HuH-7 (cell line): ENCODE results near the gene IST1.
A peak's percentile ranks its signal among the peaks of the same experiment; 100 is the strongest.

Source experiments
- DNase-seq: peaks from one replicate; pipeline ENCODE4 v3.0.0; 2011; ENCODE audit warnings: low spot score

IST1 gene

DNA sequence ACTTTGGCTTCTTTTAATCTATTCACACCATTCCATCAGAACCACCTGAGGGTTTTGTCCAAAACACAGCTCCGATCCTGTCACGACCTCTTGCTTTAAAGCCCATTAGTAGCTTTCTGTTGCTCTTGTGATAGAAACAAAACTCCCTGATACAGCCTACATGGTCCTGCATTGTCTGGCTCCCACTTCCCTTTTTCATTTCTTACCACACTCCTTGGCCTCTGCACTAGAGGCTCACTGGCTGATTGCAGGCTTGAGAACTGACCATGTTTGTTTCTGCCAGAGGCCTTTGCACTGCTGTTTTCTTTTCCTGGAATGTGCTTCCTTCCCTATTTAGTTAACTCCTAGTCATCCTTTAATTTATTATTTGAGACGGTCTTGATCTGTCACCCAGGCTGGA lies 23.7 kb downstream of the IST1 start:
- no peak for DNase-seq

DNA sequence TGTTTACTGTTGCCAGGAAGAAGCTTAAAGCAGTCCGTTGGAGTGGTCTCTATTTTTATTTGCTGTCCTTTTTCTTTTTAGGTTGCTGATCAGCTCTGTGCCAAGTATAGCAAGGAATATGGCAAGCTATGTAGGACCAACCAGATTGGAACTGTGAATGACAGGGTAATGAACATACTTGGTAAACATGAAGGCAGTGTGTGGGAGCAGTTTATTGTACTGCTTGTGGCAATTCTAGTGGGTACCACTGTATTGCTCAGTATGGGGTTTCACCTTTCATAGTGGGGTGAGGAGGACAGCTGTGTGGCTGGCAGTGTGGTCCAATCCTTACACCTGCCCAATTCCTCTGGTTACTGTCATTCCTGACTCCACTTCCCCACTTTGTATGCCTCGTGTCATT lies 25.3 kb downstream of the IST1 start:
- no peak for DNase-seq

DNA sequence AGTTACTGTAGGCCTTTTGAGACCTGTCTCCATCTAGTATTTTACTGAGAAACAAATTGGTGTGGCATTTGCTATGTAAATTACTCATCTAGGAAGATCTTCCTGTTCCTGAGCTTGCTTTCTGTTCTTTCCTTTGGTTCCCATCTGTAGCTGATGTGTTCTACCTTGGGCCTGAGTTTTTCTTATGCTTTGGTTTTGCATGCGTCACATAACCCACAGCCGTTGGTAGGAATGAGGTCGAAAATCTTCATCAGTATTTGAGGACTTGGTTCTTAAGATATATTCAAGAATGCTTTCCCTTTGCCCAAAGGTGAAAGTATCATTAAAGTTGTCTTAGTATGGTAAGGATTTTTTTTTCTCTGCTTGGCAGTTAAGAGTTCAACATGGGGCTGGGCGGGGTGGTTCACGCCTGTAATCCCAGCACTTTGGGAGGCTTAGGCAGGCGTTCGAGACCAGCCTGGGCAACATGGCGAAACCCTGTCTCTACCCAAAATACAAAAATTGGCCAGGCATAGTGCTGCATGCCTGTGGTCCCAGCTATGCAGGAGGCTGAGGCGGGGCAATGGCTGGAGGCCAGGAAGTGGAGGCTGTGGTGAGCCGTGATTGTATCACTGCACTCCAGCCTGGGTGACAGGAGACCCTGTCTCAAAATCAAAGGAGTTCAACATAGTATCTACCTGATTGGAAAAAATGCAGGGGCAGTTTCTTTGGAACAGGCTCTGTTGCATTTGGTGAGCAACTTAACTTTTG lies 28.8 kb downstream of the IST1 start:
- no peak for DNase-seq

DNA sequence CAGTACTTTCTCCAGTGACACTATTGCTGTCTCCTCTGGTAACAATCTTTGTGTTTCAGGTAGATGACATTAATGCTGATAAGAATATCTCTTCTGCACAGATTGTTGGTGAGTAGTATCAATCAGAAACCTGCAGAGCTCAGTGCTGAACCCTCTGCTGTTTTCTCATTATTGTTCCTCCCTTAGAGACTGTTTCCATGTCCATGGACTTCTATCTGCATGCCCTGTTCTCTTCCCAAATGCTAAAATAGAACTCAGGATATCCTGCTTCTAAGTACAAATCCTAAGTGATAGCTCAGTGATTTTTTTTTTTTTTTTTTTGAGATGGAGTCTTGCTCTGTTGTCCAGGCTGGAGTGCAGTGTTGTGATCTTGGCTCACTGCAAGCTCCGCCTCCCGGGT lies 29.4 kb downstream of the IST1 start:
- no peak for DNase-seq

DNA sequence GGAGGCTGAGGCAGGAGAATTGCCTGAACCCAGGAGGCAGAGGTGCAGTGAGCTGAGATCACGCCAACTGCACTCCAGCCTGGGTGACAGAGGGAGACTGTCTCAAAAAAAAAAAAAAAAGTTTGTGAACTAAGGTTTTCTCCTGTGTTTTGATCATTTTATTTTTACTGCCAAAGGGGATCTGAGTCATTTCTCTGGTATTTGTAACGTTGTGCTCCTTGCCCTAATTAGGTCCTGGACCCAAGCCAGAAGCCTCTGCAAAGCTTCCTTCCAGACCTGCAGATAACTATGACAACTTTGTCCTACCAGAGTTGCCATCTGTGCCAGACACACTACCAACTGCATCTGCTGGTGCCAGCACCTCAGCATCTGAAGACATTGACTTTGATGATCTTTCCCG lies 32.1 kb downstream of the IST1 start:
- no peak for DNase-seq

DNA sequence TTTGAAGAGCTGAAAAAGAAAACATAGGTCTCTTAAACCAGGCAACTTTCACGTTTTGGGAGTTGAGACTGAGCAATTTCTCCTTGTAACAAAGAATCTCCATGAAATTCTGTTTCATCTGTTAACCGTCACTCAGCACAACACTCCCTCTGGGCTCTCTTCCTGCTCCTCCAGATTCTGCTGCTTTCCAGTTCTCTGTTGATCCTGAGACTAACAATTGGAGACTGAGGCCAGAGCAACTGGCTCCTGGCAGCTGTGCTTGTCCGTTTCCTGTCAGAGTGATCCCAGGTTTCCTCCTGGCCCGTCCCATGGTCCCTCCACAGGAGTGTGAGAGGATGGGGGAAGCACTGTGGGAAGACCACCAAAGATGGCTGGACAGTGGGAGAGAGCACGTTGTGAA lies 32.5 kb downstream of the IST1 start:
- DNase-seq: no peak

DNA sequence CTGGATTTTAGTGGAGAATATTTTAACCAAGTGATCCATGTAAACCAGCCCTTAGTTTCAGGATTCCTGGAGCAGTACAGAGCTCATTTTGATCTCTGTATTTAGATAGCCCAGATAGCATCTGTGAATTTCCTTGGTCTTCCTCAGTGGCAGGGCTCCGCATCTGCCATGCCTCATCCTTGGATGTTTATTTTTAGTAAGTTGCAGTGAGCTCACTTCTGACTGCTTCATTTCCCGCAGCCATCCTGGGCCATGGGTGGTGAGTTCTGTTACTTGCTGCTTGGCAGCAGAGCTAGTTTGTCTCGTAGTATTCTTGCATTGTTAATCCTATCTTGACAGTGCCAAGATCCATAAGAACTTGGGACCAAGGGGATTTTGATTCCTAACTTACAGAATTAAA lies 33.7 kb downstream of the IST1 start:
- DNase-seq: no peak

DNA sequence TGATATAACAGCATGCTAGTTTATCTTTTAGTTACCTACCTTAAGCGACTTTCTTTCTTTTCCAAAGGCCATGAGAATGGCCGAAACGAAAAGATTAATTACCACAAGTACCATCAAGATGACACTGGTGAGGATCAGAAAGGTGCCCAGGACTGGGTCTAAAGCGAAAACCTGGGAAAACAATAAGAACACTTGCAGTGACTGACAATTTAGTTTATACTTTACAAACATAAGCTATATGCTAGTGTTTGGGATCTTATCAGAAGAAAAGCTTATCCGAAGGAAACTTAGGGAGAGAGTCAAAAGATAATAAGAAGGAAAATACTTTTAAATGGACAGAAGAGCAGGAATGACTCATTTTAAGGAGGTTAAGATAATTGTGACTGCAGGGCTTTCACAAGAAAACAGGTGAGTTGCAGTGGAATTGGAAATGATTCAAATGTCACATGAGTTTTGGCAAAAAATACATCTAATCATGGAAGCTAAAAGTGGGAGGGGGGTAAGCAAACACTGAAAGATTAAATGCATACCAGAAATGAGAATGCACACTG lies 34.8 kb downstream of the IST1 start:
- DNase-seq: no peak

DNA sequence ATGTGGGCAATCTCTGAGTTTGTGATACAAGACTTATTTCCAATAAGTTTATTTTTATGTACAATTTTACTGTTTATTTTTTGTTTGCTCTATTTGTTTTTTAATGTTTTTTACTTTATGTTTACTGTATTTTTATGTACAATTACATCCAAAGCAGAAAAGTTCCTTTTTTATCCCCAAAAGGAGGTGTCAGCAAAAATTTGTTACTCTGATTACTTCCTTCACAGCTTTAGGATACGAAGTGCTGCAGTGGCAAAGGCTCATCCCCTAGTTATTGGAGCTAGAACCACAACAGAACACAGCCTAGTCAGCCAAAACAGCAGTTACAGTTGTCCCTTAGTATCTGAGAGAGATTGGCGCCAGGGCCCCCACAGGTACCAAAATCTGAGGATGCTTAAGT lies 35.7 kb downstream of the IST1 start:
- no peak for DNase-seq

DNA sequence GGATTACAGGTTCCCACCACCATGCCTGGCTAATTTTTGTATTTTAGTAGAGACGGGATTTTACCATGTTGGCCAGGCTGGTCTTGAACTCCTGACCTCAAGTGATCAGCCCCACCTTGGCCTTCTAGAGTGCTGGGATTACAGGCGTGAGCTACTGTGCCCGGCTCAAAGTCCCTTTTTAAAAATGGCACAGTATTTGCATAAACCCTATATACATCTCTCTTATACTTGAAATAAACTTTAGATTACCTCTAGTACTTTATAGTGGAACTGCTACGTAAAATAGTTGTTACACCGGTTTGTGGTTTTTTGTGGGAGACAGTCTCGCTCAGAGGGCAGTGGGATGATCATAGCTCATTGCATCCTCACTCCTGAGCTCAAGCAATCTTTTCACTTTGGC lies 36.3 kb downstream of the IST1 start:
- no peak for DNase-seq

DNA sequence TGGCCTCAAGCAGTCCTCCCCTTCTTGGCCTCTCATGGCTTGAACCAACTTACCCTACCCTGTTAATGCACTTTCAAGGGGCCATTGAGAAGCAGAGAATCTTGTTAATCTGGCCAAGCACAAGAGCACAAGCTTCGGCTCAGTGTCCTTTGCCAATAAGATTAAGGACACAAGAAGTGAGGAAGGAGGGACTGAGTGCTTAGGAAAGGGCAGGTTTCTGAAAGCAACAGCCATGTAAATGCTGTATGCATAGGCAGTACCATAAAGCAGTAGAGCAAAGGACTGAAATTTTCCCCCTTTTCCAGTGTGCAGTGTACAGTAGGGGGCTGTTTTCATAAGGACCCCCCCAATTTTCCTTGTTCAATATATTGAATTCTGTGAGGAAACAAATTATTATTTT lies 37.7 kb downstream of the IST1 start:
- DNase-seq: no peak

DNA sequence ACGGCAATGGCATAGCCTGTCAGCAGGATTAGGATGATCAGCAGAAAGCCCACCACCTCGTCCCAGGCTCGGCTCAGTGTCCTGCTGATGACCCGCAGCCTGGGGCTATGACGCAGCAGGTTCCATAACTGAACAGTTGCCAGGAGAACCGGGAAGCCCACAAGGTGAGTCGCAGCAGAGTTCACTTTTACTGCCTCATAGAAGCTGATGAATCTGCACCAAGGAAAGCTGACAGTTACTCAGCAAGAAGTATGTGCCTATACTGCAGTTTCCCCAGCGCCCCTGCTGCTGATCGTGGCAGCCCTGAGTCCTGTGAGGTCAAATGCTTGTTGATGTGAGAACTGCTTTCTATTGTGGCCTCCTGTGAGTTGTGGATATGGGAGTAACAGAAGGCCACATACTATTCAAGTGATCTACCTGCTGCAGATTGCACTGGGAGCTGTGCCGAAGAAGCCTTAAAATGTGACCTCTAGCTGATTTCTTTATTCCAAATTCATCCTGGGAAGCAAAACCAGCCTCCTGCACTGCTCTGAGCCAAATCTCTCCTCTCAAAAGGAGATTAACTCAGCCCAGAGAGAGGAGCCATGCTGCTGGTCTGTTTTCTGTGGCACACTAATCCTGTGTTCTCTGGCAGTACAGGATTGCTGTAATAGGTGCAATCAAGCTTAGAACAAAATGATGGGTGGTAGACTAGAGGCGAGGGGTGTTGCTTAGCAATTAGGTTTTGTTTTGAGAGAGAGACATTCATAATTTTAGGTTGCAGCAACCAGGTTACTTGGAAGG lies 38.8 kb downstream of the IST1 start:
- no peak for DNase-seq

DNA sequence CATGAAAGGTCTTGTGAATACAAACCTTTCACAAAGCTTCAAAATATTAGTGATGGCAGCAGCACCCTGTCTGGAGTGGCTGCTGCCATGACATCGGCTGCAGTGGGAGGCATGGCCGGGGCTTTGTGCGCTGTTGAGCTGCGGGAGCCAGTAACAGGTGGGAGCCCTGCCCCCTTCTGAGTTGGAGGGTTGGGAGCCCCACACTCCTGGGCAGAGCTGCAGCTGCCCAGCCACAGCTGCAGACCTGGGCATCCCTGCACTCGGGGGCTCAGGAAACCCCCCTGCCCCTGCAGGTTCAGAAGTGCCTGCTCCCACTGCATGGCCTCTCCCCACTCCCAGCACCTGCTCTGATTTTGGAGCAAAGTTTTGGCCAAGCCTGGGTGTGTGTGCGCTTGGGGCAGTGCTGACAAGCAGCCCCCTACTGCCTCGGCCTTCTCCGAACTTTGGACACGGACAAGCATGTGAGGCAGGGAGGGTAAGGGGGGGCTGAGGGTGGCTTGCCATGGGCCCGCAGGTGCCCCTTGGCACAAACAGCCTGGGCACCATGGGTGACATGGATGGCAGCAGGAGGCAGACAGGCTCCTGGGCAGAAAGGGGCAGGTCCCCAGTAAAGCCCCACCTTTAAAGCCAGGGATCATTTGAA lies 42.7 kb downstream of the IST1 start:
- no peak for DNase-seq

DNA sequence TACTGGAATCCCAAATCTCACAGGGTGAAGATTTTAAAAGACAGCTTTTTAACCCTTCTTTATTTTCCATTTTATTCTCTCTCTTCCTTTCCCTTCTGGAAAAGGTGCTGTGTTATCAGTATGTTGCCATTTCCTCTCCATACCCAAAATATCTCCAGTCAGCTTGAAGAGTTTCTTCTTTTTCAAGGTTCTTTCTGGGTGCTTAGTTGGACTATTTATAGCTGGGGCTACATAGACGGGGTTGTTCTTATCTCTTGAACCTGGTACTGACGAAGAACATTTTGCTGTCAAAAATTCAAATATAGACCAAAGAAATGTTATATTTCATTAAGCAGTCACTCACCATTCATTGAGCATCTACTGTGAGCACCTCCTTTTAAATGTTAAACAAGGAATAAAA lies 48.6 kb downstream of the IST1 start:
- DNase-seq: no peak

DNA sequence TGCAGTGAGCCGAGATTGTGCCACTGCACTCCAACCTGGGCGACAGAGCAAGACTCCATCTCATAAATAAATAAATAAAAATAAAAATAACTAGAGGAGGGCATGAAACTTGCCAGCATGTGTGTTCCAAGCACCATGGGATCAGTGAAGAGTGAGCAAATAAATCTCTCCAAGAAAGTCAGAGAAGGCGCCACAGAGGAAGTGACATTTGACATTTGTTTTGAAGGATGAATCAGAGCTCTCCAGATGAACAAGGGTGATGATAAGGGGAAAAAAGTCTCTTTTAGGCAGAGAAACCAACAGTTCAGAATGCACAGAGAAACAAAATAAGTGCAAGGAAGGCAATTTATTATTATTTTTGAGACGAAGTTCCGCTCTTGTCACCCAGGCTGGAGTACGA lies 50.3 kb downstream of the IST1 start:
- no peak for DNase-seq

DNA sequence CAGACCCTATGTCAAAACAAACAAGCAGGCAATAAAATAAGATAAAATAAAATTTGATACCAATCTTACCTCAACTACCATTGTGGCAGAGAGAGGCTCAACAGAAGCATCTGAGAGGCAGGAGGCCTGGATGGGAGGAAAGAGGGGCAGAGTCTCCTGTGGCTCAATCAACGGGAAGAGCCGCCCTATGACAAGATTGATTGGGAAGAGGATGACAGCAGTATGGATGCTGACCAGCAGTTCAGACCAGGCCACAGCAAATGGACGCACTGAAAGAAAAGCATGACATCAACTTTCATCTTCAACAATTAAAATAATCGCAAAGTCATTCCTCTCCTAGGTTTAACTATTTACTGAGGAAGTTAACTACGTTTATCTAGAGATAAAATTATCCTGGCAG lies 57.5 kb downstream of the IST1 start:
- DNase-seq: no peak

DNA sequence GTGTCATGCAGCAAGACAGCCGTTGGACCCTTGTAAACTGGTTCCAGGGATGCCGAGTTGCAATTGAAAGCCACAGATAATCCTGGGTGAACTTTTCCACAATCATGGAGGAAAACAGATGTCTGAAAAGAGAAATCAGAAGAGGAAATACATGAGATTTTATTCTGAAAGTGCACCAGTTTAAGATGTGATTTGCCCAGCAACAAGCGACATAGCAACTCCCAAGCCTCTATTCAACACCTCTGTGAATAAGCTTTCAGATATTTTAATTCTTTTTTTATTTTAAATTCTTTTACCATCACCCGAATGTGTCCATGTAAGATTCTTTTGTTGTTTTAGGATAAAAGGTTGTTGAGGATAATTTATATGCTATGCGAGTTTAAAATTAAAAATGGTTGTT lies 58.8 kb downstream of the IST1 start:
- no peak for DNase-seq

DNA sequence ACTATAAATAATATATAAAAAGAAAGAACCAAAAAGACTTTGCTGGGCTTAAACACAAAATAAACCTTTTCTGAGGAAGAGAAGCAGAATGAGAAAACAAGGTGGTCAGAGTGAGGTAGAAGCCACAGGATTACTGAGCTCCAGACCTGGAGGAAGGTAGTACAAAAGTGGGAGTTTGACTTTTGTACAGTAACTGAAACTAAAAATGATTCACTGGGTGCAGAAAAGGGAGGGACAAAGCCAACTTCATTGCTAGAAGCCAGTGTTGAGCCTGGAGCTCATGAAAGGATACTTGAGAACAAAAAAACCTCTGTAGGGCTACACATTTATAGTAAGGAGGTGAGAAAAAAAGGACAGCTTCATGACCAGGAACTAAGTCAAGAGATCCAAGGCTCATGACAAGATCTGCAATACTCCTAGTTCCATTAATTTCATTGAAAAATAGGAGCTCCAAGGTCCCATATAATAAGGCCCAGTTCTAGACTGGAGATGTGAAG lies 59.4 kb downstream of the IST1 start:
- no peak for DNase-seq

DNA sequence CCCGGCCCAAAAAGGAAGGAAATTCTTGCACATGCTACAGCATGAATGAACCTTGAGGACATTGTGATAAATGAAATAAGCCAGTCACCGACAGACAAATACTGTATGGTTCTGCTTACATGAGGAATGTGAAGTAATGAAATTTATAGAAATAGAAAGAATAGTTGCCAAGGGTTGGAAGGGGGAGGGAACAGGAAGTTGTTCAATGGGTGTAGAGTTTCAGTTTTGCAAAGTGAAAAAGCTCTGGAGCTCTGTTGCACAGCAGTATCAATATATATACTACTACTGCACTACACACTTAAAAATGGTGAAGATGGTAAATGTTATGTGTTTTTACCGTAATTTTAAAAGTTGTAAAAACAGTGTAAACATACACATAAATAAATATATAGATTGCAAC lies 61.2 kb downstream of the IST1 start:
- no peak for DNase-seq

DNA sequence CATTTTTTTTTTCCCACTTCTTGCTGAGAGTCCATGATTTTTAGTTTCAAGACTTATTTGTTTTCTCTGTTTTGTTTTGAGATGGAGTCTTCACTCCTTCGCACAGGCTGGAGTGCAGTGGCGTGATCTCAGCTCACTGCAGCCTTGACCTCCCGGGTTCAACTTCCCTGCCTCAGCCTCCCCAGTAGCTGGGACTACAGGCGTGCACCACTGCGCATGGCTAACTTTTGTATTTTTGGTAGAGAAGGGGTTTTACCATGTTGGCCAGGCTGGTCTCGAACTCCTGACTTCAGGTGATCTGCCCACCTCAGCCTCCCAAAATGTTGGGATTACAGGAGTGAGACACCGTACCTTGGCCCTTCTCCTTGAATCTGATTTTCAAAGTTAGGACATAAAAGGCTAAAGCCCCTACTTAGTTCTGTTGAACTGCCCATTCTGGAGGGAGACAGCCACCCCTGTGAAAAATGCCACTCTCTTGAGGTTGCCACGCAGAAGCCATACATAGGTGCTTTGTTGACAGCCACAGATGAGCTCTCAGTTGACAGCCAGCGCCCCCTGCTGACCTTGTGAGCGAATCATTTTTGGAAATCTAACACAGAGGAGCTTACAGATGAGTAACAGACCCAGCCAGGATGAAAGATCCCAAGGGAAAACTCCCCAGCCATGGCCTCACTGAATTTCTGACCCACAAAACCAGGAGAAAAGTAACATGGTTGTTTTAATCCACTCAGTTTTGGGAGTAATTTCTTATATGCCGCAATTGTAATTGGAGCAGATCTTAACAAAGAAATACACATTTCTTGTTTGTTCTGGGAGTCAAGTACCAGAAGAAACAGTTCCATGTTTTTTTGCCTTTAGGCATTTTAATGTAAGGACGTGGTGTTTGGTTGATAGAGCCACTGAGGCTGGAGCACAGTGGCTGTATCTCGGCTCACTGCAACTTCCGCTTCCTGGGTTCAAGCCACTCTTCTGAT lies 66.0 kb downstream of the IST1 start:
- peak; percentile 78 for DNase-seq

DNA sequence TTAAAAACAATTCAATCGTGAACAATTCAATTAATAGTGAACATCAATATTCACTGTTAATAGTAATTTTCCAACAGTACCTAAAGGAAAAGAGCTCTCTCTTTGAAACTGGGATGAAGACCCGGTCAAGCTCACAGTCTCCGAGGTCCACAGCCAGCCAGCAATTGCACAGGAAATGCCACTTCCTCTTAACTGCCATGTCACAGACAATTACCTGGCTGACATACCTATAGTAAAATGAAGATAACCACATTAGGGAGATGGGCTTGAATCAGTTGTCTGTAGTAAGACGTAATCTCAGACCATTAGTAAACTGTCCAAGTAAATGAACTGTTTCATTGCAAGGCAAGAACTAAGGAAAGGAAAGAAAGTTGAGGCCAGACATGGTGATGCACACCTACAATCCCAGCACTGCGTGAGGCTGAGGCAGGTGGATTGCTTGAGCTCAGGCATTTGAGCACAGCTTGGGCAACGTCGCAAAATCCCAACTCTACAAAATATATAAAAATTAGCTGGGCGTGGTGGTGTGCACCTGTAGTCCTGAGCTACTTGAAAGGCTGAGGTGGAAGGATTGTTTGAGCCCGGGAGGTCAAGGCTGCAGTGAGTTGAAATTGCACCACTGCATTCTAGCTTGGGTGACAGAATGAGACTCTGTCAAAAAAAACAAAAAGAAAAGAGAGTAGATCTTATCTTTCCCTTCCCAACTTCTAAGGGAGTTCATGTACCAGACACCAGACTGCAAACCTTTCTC lies 68.0 kb downstream of the IST1 start:
- DNase-seq: no peak
